A549 treated with ZK216348 at 1 μM for 4 hours (cell line): ENCODE data around the gene MARCKS. TPM values are rescaled to one million over a fixed set of nuclear protein-coding genes. Genes with fewer than 3 reads are reported as not detected.

Source experiments
- total RNA-seq: library from RNA; stranded (reverse); fragments of 200-300 nt; extraction: Qiagen RNA extraction; gene quantifications from 5 replicates; pipeline ENCODE4 v1.2.3, GENCODE V29; 2022; ENCODE audit warnings: low read depth

Gene MARCKS
- 12.8 to 29.6 TPM (median 22.7 TPM) in 5 replicates for total RNA-seq

DNA sequence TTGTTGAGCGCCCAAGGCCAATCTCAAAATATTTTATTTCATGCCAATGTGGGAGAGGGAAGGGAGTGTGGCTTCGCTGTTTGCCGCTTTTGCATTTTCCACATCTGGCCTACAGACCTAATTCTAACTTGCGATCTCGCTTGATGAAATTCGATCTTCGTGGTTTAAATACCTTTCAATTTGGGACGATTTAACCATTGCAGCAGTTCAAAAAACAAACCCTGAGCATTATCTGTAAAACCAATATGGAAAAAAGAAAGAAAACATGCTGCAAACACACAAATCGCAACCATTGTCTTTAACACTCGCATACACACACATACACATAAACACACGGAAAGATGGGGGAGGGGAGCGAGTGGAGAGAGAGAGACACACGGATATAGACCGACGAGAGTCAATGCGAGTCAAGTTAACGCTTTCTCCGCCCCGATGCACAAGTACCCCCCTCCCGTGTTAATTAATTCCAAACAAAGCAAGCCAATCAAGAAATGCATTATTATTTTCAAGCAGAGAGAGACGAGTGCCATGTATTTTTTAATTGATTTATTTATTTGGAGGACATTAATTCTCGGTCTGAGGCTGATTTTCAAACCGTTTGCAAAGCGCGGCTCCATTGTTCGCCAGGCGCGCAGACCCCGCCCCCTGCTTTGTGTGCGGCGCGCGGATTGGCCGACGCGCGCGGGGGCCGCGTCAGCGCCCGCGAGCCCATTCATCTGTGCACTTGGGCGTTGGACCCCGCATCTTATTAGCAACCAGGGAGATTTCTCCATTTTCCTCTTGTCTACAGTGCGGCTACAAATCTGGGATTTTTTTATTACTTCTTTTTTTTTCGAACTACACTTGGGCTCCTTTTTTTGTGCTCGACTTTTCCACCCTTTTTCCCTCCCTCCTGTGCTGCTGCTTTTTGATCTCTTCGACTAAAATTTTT lies at the start of gene MARCKS:
Gene MARCKS (plus strand): TSS at position 721 of the 931 bp plus-strand sequence. CDS start 401 bp downstream, outside the sequence.

Other genes starting within 250 kb of the MARCKS start
- 82.1 to 100 TPM (median 85.3 TPM) in 5 replicates for gene HDAC2, start 113.8 kb downstream of the MARCKS start, total RNA-seq